Stimulated activated naive CD8-positive, alpha-beta T cell treated with anti-CD3 and anti-CD28 coated beads, Interleukin-15, Interleukin-2, amounts not matched to agents 100 U/mL and 50 U/mL, for 24 hours (primary cell): ENCODE data around the gene NAP1L4.

Source experiments
- ATAC-seq: fragments of 150-1000 bp; cut with Tn5 transposase; one replicate; pipeline ENCODE4 v1.10.0; 2021
- DNase-seq: peaks from one replicate; pipeline ENCODE4 v3.0.0; 2021

The NAP1L4 gene

GRCh38 chr11:2992997-2993325 is 832 bp upstream of the NAP1L4 start:
- ATAC-seq (no peak), DNase-seq (no peak)

GRCh38 chr11:2991452-2992233 is 486 bp downstream of the NAP1L4 start:
- DNase-seq = no peak
- peak; percentile 44 for ATAC-seq

GRCh38 chr11:2990617-2991451 is 1.3 kb downstream of the NAP1L4 start:
- ATAC-seq (peak; percentile 15), DNase-seq (peak; percentile 57)

- ATAC-seq = no peak
- DNase-seq = no peak
Observed at GRCh38 chr11:2989551-2989950, 2.6 kb downstream of the NAP1L4 start.

- no peak for DNase-seq
- no peak for ATAC-seq
Observed at GRCh38 chr11:2989006-2989405, 3.1 kb downstream of the NAP1L4 start.

- DNase-seq (no peak), ATAC-seq (no peak)
Observed at GRCh38 chr11:2987881-2988861, 4.0 kb downstream of the NAP1L4 start.

- ATAC-seq = no peak
- no peak for DNase-seq
Observed at GRCh38 chr11:2983908-2984307, 8.2 kb downstream of the NAP1L4 start.

GRCh38 chr11:2982214-2982613 is 9.9 kb downstream of the NAP1L4 start:
- ATAC-seq = no peak
- DNase-seq = no peak

GRCh38 chr11:2981130-2981529 is 11.0 kb downstream of the NAP1L4 start:
- no peak for ATAC-seq
- DNase-seq = no peak

GRCh38 chr11:2980168-2980840 is 11.8 kb downstream of the NAP1L4 start:
- ATAC-seq (no peak), DNase-seq (no peak)

- ATAC-seq (no peak), DNase-seq (no peak)
Observed at GRCh38 chr11:2977113-2977512, 15.0 kb downstream of the NAP1L4 start.

- ATAC-seq = no peak
- DNase-seq = no peak
Observed at GRCh38 chr11:2976294-2977063, 15.7 kb downstream of the NAP1L4 start.

GRCh38 chr11:2975594-2975993 is 16.5 kb downstream of the NAP1L4 start:
- DNase-seq (peak; percentile 31), ATAC-seq (peak; percentile 78)

- ATAC-seq = no peak
Observed at GRCh38 chr11:2974272-2974671, 17.9 kb downstream of the NAP1L4 start.

GRCh38 chr11:2968341-2968900 is 23.7 kb downstream of the NAP1L4 start:
- DNase-seq (no peak), ATAC-seq (no peak)

More at GRCh38 chr11:2974272-2974671, 17.9 kb downstream of the NAP1L4 start:
- no peak for DNase-seq

GRCh38 chr11:2964782-2965181 is 27.3 kb downstream of the NAP1L4 start:
- no peak for DNase-seq
- ATAC-seq = no peak

GRCh38 chr11:2963761-2964160 is 28.4 kb downstream of the NAP1L4 start:
- ATAC-seq (no peak), DNase-seq (no peak)

GRCh38 chr11:2963112-2963754 is 28.9 kb downstream of the NAP1L4 start:
- ATAC-seq (no peak), DNase-seq (no peak)

GRCh38 chr11:2961080-2961479 is 31.0 kb downstream of the NAP1L4 start:
- DNase-seq (no peak), ATAC-seq (no peak)

- no peak for DNase-seq
- ATAC-seq = no peak
Observed at GRCh38 chr11:2960139-2960538, 32.0 kb downstream of the NAP1L4 start.
